K562 (cell line): ENCODE measurements around the gene NKX6-2. TPM values are rescaled to one million over a fixed set of nuclear protein-coding genes. Genes with fewer than 3 reads are reported as not detected.

ENCODE experiments used
- ATAC-seq: fragments of 200-7000 bp; cut with Tn5 transposase; 3 replicates; pipeline ENCODE4 v1.9.1; 2020; ENCODE audit warnings: moderate library complexity
- BruUV-seq: library from RNA; stranded (reverse); fragments of 400-500 nt; replicated peaks from 2 replicates; lab custom pipeline; 2021; lab: Mats Ljungman, UMichigan
- CTCF ChIA-PET: fragments of 300-600 bp; formaldehyde crosslinking; extraction: SDS; loops from one replicate; lab custom pipeline; 2021; ENCODE audit warnings: low intra/inter-chr PET ratio; lab: Yijun Ruan, JAX
- POLR2A ChIA-PET: fragments of 300-600, 350-650 bp; sonication (Branson Sonifier 250); formaldehyde crosslinking; extraction: SDS; loops from one replicate; lab custom pipeline; 2021; ENCODE audit warnings: antibody characterized with exemption, inconsistent platforms; lab: Yijun Ruan, JAX
- DNase-seq, 4 experiments: peaks; one replicate each; pipeline versions ENCODE4 v3.0.0 to v3.0.0-alpha.2; 2011 to 2018; ENCODE audit warnings: low spot score in 3 of 4, mixed read lengths in 3 of 4; ENCODE audit errors: extremely low read depth in 1 of 4
- FAIRE-seq: peaks from 2 replicates; lab custom pipeline; 2011; peaks lifted over from hg19 to GRCh38; lab: Jason Lieb, UNC
- H2AFZ ChIP-seq: 2 replicates; pipeline ENCODE4 v1.6.0; 2011; ENCODE audit warnings: low read depth, low read length, control low read depth, inconsistent platforms
- H3K27ac ChIP-seq: fragments of 200-600 bp; 3 replicates; pipeline ENCODE4 v1.8.0; 2011; ENCODE audit warnings: low read depth, mild to moderate bottlenecking, control low read depth, inconsistent platforms, low read length, moderate library complexity, mixed read lengths; ENCODE audit errors: extremely low read depth
- H3K27me3 ChIP-seq, 2 experiments: fragments of 300-600 bp in 1 of 2; 2 replicates in 1 of 2; 3 replicates in 1 of 2; pipeline versions ENCODE4 v1.6.0 to v1.8.0; 2011; ENCODE audit warnings: inconsistent platforms in 2 of 2, low read length in 2 of 2, mild to moderate bottlenecking in 1 of 2, mixed read lengths in 1 of 2, moderate library complexity in 1 of 2; ENCODE audit not compliant: control insufficient read depth in 2 of 2, insufficient read depth in 2 of 2
- H3K36me3 ChIP-seq: fragments of 300-600 bp; 3 replicates; pipeline ENCODE4 v1.8.0; 2011; ENCODE audit warnings: mild to moderate bottlenecking, low read length, inconsistent platforms; ENCODE audit not compliant: control insufficient read depth, insufficient read depth
- H3K4me1 ChIP-seq, 2 experiments: fragments of 200-600 bp in 1 of 2; replicated peaks in 1 of 2; 2 replicates in 1 of 2; 3 replicates in 1 of 2; pipeline versions ENCODE4 v1.5.1 to v1.8.0; 2011; ENCODE audit warnings: inconsistent platforms in 2 of 2, low read length in 2 of 2, mild to moderate bottlenecking in 1 of 2, mixed read lengths in 1 of 2, moderate library complexity in 1 of 2; ENCODE audit not compliant: control insufficient read depth in 2 of 2, insufficient read depth in 2 of 2
- H3K4me2 ChIP-seq: 2 replicates; pipeline ENCODE4 v1.6.1; 2011; ENCODE audit warnings: low read length, control low read depth, inconsistent platforms, mixed read lengths; ENCODE audit not compliant: insufficient read depth
- H3K4me3 ChIP-seq: fragments of 200-600 bp; sonication (generic), shearing (Covaris generic); 2 replicates; pipeline ENCODE4 v1.5.1; 2016; ENCODE audit warnings: control low read depth, inconsistent platforms
- H3K79me2 ChIP-seq: fragments of 200-600 bp; 3 replicates; pipeline ENCODE4 v1.8.0; 2011; ENCODE audit warnings: low read length, inconsistent platforms; ENCODE audit not compliant: control insufficient read depth, insufficient read depth
- H3K9ac ChIP-seq, 2 experiments: 2 replicates each; pipeline versions ENCODE4 v1.6.0 to v1.6.1; 2011; ENCODE audit warnings: low read depth in 2 of 2, low read length in 2 of 2, control low read depth in 1 of 2, inconsistent platforms in 1 of 2, mild to moderate bottlenecking in 1 of 2, mixed read lengths in 1 of 2; ENCODE audit not compliant: insufficient read depth in 1 of 2
- H3K9me1 ChIP-seq: one replicate; pipeline ENCODE4 v1.6.0; 2011; ENCODE audit warnings: inconsistent platforms, mild to moderate bottlenecking, low read length, moderate library complexity; ENCODE audit not compliant: control insufficient read depth, insufficient read depth
- H3K9me3 ChIP-seq: replicated peaks from 2 replicates; pipeline ENCODE4 v1.5.1; 2011; ENCODE audit warnings: low read depth, low read length, inconsistent platforms; ENCODE audit not compliant: control insufficient read depth, insufficient read depth
- H4K20me1 ChIP-seq: replicated peaks from 2 replicates; pipeline ENCODE4 v1.6.1; 2011; ENCODE audit warnings: low read length, inconsistent platforms, mixed read lengths; ENCODE audit not compliant: control insufficient read depth, insufficient read depth
- STAT5B ChIP-seq: fragments of 250-450 bp; sonication (Bioruptor Pico); IDR thresholded peaks from 2 replicates; pipeline ENCODE4 v1.8.0; 2021; ENCODE audit warnings: mild to moderate bottlenecking, inconsistent platforms
- ZBTB33 ChIP-seq: sonication (generic); formaldehyde crosslinking; IDR thresholded peaks from 2 replicates; pipeline ENCODE4 v1.8.1; 2023; ENCODE audit warnings: mild to moderate bottlenecking, missing genetic modification reagents
- WGBS: fragments of 100-300 bp; shearing (Covaris generic); methylation state at CpG from one replicate; pipeline ENCODE4 v1.1.6; 2016; ENCODE audit warnings: low coverage, mixed read lengths; ENCODE audit not compliant: insufficient coverage; ENCODE audit errors: missing lambda C conversion rate; 5-methylcytosine and 5-hydroxymethylcytosine counted together
- in situ Hi-C: fragments of 300-500 bp; cut with MboI; formaldehyde crosslinking; loops from 4 replicates; pipeline ENCODE4 v1.15.0; 2018; ENCODE audit warnings: inconsistent platforms, mixed read lengths
- intact Hi-C: fragments of 100-400 bp; cut with micrococcal nuclease; formaldehyde crosslinking; loops from 2 replicates; pipeline ENCODE4 v1.14.2; 2022
- polyA plus RNA-seq, 8 experiments: library from polyadenylated mRNA; depleted of rRNA in 4 of 8; stranded (reverse) in 5 of 8; unstranded in 3 of 8; fragments of >200 nt; fragmentation: Nextera tagmentation in 2 of 8; fragmentation: Illumina TruSeq in 1 of 8; extraction: Ambion mirVana in 2 of 8; extraction: Trizol in 1 of 8; gene quantifications; 2 replicates each; pipeline versions ENCODE4 v1.2.1 to v1.2.3, GENCODE V29; 2011 to 2014; ENCODE audit warnings: inconsistent platforms in 1 of 8, missing spikeins in 1 of 8
- total RNA-seq, 7 experiments: library from RNA; depleted of rRNA in 6 of 7; stranded (reverse); fragments of >200 nt in 6 of 7; fragmentation: Illumina TruSeq in 2 of 7; extraction: Trizol in 2 of 7; gene quantifications; 2 replicates each; pipeline versions ENCODE4 v1.2.1 to v1.2.3, GENCODE V29; 2011 to 2021; ENCODE audit warnings: low replicate concordance in 1 of 7

NKX6-2 gene
- total and polyA plus RNA-seq, 9 of the 15 experiments (the other 6 are each of a cell fraction or from before 2014, with no cell fraction given), result 1.0 to 1.6 TPM; not detected in 7

GRCh38 chr10:132783940-132784865 is 1.7 kb downstream of the NKX6-2 start:
- in situ Hi-C loops, result no loop called here
- H3K36me3 ChIP-seq, result no peaks in the 10 kb centered on the region
- POLR2A ChIA-PET, result no interaction called here
- H3K9ac ChIP-seq, result no peak overlapping the region
- no peak overlapping the region for H3K4me3 ChIP-seq
- no peaks in the 10 kb centered on the region for H3K9me3 ChIP-seq
- H4K20me1 ChIP-seq, result no peaks in the 10 kb centered on the region
- intact Hi-C loops, result no loop called here
- FAIRE-seq, result no peak
- TF ChIP-seq ZBTB33 (CRISPR knock-in tag) (peak; percentile 23; the same call in 1 of the 2 replicates), STAT5B (CRISPR knock-in tag) (no peak)
- no peaks in the 10 kb centered on the region for H3K4me1 ChIP-seq
- 95% methylated on average over 9 of the region's 106 CpGs for WGBS
- ATAC-seq, result no peak
- no peaks in the 10 kb centered on the region for H3K79me2 ChIP-seq
- H3K4me2 ChIP-seq, result no peak overlapping the region
- CTCF ChIA-PET, result no interaction called here
- no peaks in the 10 kb centered on the region for H3K27me3 ChIP-seq
- no peaks in the 10 kb centered on the region for H3K9me1 ChIP-seq
- DNase-seq, result no peak
- no peak overlapping the region for H2AFZ ChIP-seq
- BruUV-seq, result no TSS peak
- H3K27ac ChIP-seq, result no peak overlapping the region
